ENCODE results near the gene RRAS.

Gene RRAS

GRCh38 chr19:49596407-49596806, 43.5 kb downstream of the RRAS start:
- Histone ChIP-seq H3K4me1 (ENCODE audit: control insufficient read depth, insufficient read depth, low read length, poor library complexity, severe bottlenecking) (peaks cover 15% of the 10 kb centered on the region), H3K4me3 (ENCODE audit: insufficient read depth, low read depth, low read length, poor library complexity, severe bottlenecking) (no peak overlapping the region), H3K36me3 (ENCODE audit: control insufficient read depth, insufficient read depth, low read length) (peaks cover 63% of the 10 kb centered on the region), H3K27me3 (replicated peaks; ENCODE audit: control insufficient read depth, insufficient read depth, low read length, poor library complexity, severe bottlenecking) (no peaks in the 10 kb centered on the region), H3K9me3 (ENCODE audit: control insufficient read depth, low read length) (no peaks in the 10 kb centered on the region), H3K27ac (ENCODE audit: insufficient read depth, low read length, poor library complexity, severe bottlenecking) (no peak overlapping the region)
- DNase-seq: no peak

GRCh38 chr19:49595819-49596404, 44.0 kb downstream of the RRAS start:
- Histone ChIP-seq H3K9me3 (ENCODE audit: control insufficient read depth, low read length) (no peaks in the 10 kb centered on the region), H3K36me3 (ENCODE audit: control insufficient read depth, insufficient read depth, low read length) (peaks cover 59% of the 10 kb centered on the region), H3K4me1 (ENCODE audit: control insufficient read depth, insufficient read depth, low read length, poor library complexity, severe bottlenecking) (peaks cover 15% of the 10 kb centered on the region), H3K4me3 (ENCODE audit: insufficient read depth, low read depth, low read length, poor library complexity, severe bottlenecking) (no peak overlapping the region), H3K27me3 (replicated peaks; ENCODE audit: control insufficient read depth, insufficient read depth, low read length, poor library complexity, severe bottlenecking) (no peaks in the 10 kb centered on the region), H3K27ac (ENCODE audit: insufficient read depth, low read length, poor library complexity, severe bottlenecking) (no peak overlapping the region)
- no peak for DNase-seq

- Histone ChIP-seq H3K27ac (ENCODE audit: insufficient read depth, low read length, poor library complexity, severe bottlenecking) (no peak overlapping the region), H3K4me3 (ENCODE audit: insufficient read depth, low read depth, low read length, poor library complexity, severe bottlenecking) (no peak overlapping the region), H3K9me3 (ENCODE audit: control insufficient read depth, low read length) (no peaks in the 10 kb centered on the region), H3K27me3 (replicated peaks; ENCODE audit: control insufficient read depth, insufficient read depth, low read length, poor library complexity, severe bottlenecking) (no peaks in the 10 kb centered on the region), H3K4me1 (ENCODE audit: control insufficient read depth, insufficient read depth, low read length, poor library complexity, severe bottlenecking) (peaks cover 19% of the 10 kb centered on the region), H3K36me3 (ENCODE audit: control insufficient read depth, insufficient read depth, low read length) (peaks cover 55% of the 10 kb centered on the region)
- DNase-seq: no peak
Measured at GRCh38 chr19:49594993-49595818, 44.7 kb downstream of the RRAS start.

DNA sequence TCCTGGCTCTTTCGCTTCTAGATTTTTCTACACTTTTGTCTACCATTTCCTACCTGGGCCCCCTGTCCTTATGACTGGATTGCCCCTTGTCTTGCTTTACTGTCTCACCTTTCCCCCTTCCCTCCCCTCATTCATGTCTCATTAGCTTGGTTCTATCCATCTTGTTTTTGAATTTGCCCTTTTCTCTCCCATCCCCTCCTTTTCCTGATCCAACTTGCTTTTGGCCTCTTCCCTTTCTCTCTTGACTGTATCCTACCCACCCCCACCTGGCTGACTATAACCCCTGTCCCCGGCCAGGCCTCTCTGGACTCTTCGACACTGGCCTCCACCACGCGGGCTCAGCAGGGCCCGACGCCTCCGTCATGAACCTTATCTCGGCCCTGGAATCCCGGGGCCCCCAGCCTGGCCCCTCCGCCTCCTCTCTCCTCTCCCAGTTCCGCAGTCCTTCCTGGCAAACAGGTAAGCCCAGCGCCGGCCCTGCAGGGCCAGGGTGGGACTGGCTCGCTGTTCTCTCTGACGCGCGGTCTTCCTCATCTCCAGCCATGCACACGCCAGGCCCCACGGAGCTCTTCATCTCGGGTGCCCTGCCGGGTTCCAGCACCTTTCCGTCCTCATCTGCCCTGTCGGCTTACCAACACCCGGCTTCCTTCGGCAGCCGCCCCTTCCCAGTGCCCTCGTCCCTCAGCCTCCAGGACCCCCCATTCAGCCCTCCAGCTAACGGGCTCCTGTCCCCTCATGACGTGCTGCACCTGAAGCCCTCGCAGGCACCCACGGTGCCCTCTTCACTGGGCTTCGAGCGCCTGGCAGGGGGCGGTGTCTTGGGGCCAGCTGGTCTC, 45.6 kb downstream of the RRAS start:
- no peak overlapping the region for H3K4me3 ChIP-seq (ENCODE audit: insufficient read depth, low read depth, low read length, poor library complexity, severe bottlenecking)
- no peaks in the 10 kb centered on the region for H3K27me3 ChIP-seq (replicated peaks; ENCODE audit: control insufficient read depth, insufficient read depth, low read length, poor library complexity, severe bottlenecking)
- H3K4me1 ChIP-seq (ENCODE audit: control insufficient read depth, insufficient read depth, low read length, poor library complexity, severe bottlenecking): peaks cover 21% of the 10 kb centered on the region
- no peaks in the 10 kb centered on the region for H3K9me3 ChIP-seq (ENCODE audit: control insufficient read depth, low read length)
- no peak for DNase-seq
- peaks cover 47% of the 10 kb centered on the region for H3K36me3 ChIP-seq (ENCODE audit: control insufficient read depth, insufficient read depth, low read length)
- H3K27ac ChIP-seq (ENCODE audit: insufficient read depth, low read length, poor library complexity, severe bottlenecking): no peak overlapping the region

DNA sequence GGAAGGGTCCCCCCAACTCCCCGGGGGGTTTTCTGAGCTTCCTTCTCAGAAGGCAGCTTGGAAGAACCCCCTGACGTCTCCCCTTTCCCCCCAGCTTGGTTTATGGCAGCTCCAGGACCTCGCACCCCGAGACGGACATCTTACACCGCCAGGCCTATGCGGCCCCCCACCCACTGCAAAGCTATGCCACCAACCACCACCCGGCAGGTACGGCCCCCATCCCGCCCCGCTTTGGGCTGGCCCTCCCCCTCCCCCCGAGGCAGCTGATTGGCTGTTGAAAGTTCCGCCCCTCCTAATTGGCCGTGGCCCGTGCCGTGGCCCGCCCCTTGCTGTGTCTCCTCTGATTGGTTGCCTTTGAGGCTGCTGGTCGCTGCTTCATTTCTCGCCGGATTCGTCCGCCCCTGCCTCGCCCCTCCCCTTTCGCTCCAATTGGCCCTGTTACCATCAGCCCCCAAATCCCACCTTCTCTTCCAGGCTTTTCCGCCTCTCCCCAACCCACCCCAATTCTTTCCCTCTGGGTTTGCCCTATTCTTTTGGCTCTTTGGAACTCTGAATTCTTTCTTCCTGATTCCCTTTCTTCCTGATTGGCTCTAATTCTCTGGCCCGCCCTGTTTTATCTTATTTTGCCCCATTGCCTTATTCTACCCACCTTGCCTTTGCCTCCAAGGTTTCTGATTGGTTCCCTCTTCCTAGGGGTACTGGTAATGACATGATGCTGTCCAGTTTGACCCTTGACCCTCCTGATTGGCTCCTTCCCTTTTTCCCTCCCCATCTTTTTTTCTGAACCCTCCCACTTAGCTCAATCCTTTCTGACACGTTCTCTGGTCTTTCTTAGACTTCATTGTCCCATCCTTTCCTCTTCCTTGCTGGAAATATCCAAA, 46.5 kb downstream of the RRAS start:
- H3K27me3 ChIP-seq (replicated peaks; ENCODE audit: control insufficient read depth, insufficient read depth, low read length, poor library complexity, severe bottlenecking): no peaks in the 10 kb centered on the region
- peaks cover 21% of the 10 kb centered on the region for H3K4me1 ChIP-seq (ENCODE audit: control insufficient read depth, insufficient read depth, low read length, poor library complexity, severe bottlenecking)
- H3K36me3 ChIP-seq (ENCODE audit: control insufficient read depth, insufficient read depth, low read length): peaks cover 38% of the 10 kb centered on the region
- H3K27ac ChIP-seq (ENCODE audit: insufficient read depth, low read length, poor library complexity, severe bottlenecking): peak overlapping the region; percentile 75
- peak; percentile 82 to 89 (median 86) for DNase-seq
- no peaks in the 10 kb centered on the region for H3K9me3 ChIP-seq (ENCODE audit: control insufficient read depth, low read length)
- H3K4me3 ChIP-seq (ENCODE audit: insufficient read depth, low read depth, low read length, poor library complexity, severe bottlenecking): peak overlapping the region; percentile 92

GRCh38 chr19:49592486-49593232, 47.3 kb downstream of the RRAS start:
- Histone ChIP-seq H3K9me3 (ENCODE audit: control insufficient read depth, low read length) (no peaks in the 10 kb centered on the region), H3K27ac (ENCODE audit: insufficient read depth, low read length, poor library complexity, severe bottlenecking) (peak overlapping the region; percentile 75), H3K36me3 (ENCODE audit: control insufficient read depth, insufficient read depth, low read length) (peaks cover 33% of the 10 kb centered on the region), H3K4me1 (ENCODE audit: control insufficient read depth, insufficient read depth, low read length, poor library complexity, severe bottlenecking) (peaks cover 21% of the 10 kb centered on the region), H3K27me3 (replicated peaks; ENCODE audit: control insufficient read depth, insufficient read depth, low read length, poor library complexity, severe bottlenecking) (no peaks in the 10 kb centered on the region), H3K4me3 (ENCODE audit: insufficient read depth, low read depth, low read length, poor library complexity, severe bottlenecking) (peak overlapping the region; percentile 92)
- DNase-seq: no peak

DNA sequence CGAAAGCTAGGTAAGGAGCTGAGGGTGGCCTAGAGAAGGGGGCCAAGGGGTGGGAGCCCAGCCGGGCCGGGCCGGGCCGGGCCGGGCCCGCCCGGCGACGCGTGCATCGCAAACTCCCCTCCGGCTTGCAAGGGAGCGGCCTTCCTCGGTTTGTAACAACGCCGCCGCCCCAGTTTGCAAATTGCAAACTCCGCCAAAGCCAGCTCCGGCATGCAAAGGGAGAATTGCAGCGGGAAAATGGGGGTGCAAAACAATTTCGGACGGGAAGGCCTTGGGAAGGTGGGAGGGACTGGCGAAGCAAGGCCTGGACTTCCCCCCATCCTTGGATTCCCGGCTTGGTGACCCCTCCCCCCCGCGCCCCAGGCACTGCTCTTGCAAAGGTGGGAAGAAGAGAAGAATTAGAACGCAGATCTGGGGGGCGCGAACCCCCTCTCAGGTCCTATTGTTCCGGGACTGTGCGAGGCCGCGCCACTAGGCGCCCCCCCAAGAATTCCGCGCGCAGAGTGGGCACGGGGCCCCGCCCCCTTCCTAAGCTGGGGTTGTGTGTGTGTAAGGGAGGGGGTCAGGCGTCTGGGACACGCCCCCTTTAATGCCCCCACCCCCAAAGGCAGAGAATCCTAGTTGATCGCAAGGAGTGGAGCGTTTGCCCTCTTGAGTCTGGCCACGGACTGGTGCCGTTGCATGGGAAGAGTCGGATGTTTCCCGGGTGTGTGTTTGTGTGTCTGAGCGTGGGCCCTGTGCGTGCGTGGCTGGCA, 48.0 kb downstream of the RRAS start:
- Histone ChIP-seq H3K4me3 (ENCODE audit: insufficient read depth, low read depth, low read length, poor library complexity, severe bottlenecking) (peak overlapping the region; percentile 92), H3K9me3 (ENCODE audit: control insufficient read depth, low read length) (no peaks in the 10 kb centered on the region), H3K4me1 (ENCODE audit: control insufficient read depth, insufficient read depth, low read length, poor library complexity, severe bottlenecking) (peaks cover 21% of the 10 kb centered on the region), H3K27ac (ENCODE audit: insufficient read depth, low read length, poor library complexity, severe bottlenecking) (peak overlapping the region; percentile 75), H3K36me3 (ENCODE audit: control insufficient read depth, insufficient read depth, low read length) (peaks cover 26% of the 10 kb centered on the region), H3K27me3 (replicated peaks; ENCODE audit: control insufficient read depth, insufficient read depth, low read length, poor library complexity, severe bottlenecking) (no peaks in the 10 kb centered on the region)
- DNase-seq: peak in 1 of 3 donors; percentile 40

- Histone ChIP-seq H3K4me3 (ENCODE audit: insufficient read depth, low read depth, low read length, poor library complexity, severe bottlenecking) (peak within 1 kb of the TSS; percentile 92), H3K27ac (ENCODE audit: insufficient read depth, low read length, poor library complexity, severe bottlenecking) (peak within 1 kb of the TSS; percentile 89), H3K9me3 (ENCODE audit: control insufficient read depth, low read length) (no peaks in the 10 kb centered on the region), H3K27me3 (replicated peaks; ENCODE audit: control insufficient read depth, insufficient read depth, low read length, poor library complexity, severe bottlenecking) (no peaks in the 10 kb centered on the region), H3K4me1 (ENCODE audit: control insufficient read depth, insufficient read depth, low read length, poor library complexity, severe bottlenecking) (peaks cover 21% of the 10 kb centered on the region), H3K36me3 (ENCODE audit: control insufficient read depth, insufficient read depth, low read length) (peaks cover 22% of the 10 kb centered on the region)
- peak; percentile 68 to 71 (median 69) for DNase-seq
Measured at GRCh38 chr19:49590971-49591730, 48.8 kb downstream of the RRAS start, which contains the start of gene PRR12. PRR12 (plus strand) TSS chr19:49591182; CDS start chr19:49591655, 473 bp downstream.
